GM12801 (cell line): ENCODE results near the gene RXYLT1.

ENCODE experiments used
- CTCF ChIP-seq: IDR thresholded peaks from one replicate; pipeline ENCODE4 v1.5.1; 2011; ENCODE audit warnings: control low read depth; ENCODE audit not compliant: insufficient read length; ENCODE audit errors: extremely low read depth

The RXYLT1 gene

GRCh38 chr12:63843721-63844390, 64.1 kb downstream of the RXYLT1 start:
- TF ChIP-seq CTCF, result no peak

- TF ChIP-seq CTCF, result no peak
Observed at GRCh38 chr12:63844391-63845341, 65.0 kb downstream of the RXYLT1 start, which contains the start of gene SRGAP1. TSS of gene SRGAP1 (plus strand) at chr12:63844700. CDS start at chr12:63844817, 117 bp downstream.

- TF ChIP-seq CTCF, result no peak
Observed at GRCh38 chr12:63845726-63846125, 66.0 kb downstream of the RXYLT1 start.

- no peak for TF ChIP-seq CTCF
Observed at GRCh38 chr12:63846238-63846967, 66.7 kb downstream of the RXYLT1 start.

- no peak for TF ChIP-seq CTCF
Observed at GRCh38 chr12:63848450-63848849, 68.7 kb downstream of the RXYLT1 start.

GRCh38 chr12:63849106-63849620, 69.5 kb downstream of the RXYLT1 start:
- no peak for TF ChIP-seq CTCF

- TF ChIP-seq CTCF, result no peak
Observed at GRCh38 chr12:63849641-63850040, 69.9 kb downstream of the RXYLT1 start.
